Breast epithelium (tissue), 3 donors: ENCODE measurements around the gene SF3B5.
"Not testable (repeated sequence)": the region's sequence is repeated elsewhere in the genome, so short reads cannot be mapped to it uniquely, and the experiment has no call there.

Experiments
- POLR2AphosphoS5 ChIP-seq, 3 donors: sonication (generic); formaldehyde crosslinking; IDR thresholded peaks; one replicate each; pipeline ENCODE4 v1.6.1; 2017; ENCODE audit warnings: antibody characterized with exemption in 3 of 3
- TF ChIP-seq, protein P1 (sequence below), 3 donors: fragments of 450-650 bp; IDR thresholded peaks; one replicate each; pipeline ENCODE4 v1.5.1; 2016 to 2017; ENCODE audit warnings: antibody characterized with exemption in 3 of 3, mild to moderate bottlenecking in 3 of 3, moderate library complexity in 3 of 3

DNA sequence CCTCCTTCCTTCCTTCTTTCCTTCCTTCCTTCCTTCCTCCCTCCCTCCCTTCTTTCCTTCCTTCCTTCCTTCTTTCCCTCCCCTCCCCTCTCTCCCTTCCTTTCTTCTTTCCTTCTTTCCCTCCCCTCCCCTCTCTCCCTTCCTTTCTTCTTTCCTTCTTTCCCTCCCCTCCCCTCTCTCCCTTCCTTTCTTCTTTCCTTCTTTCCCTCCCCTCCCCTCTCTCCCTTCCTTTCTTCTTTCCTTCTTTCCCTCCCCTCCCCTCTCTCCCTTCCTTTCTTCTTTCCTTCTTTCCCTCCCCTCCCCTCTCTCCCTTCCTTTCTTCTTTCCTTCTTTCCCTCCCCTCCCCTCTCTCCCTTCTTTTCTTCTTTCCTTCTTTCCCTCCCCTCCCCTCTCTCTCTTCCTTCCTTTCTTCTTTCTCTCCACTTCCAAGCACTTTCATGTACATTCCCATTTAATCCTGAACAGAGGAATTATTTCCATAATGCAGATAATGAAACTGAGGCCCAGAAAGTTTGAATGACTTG lies 36.9 kb upstream of the SF3B5 start:
- TF ChIP-seq POLR2AphosphoS5 (IDR thresholded peaks at IDR 0.05): not testable (repeated sequence)
- TF ChIP-seq, protein P1, sequence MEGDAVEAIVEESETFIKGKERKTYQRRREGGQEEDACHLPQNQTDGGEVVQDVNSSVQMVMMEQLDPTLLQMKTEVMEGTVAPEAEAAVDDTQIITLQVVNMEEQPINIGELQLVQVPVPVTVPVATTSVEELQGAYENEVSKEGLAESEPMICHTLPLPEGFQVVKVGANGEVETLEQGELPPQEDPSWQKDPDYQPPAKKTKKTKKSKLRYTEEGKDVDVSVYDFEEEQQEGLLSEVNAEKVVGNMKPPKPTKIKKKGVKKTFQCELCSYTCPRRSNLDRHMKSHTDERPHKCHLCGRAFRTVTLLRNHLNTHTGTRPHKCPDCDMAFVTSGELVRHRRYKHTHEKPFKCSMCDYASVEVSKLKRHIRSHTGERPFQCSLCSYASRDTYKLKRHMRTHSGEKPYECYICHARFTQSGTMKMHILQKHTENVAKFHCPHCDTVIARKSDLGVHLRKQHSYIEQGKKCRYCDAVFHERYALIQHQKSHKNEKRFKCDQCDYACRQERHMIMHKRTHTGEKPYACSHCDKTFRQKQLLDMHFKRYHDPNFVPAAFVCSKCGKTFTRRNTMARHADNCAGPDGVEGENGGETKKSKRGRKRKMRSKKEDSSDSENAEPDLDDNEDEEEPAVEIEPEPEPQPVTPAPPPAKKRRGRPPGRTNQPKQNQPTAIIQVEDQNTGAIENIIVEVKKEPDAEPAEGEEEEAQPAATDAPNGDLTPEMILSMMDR (IDR thresholded peaks at IDR 0.05): not testable (repeated sequence)
